Kidney (tissue), 14 donors: ENCODE measurements around the gene NEDD4. TPM values are rescaled to one million over a fixed set of nuclear protein-coding genes. Genes with fewer than 3 reads are reported as not detected.

Experiments
- DNase-seq, 5 donors: peaks; one replicate each; pipeline ENCODE4 v3.0.0-alpha.2; 2013 to 2020
- FAIRE-seq: peaks from 2 replicates; lab custom pipeline; 2012; peaks lifted over from hg19 to GRCh38; lab: Jason Lieb, UNC
- H3K27ac ChIP-seq, 2 donors: one replicate each; pipeline ENCODE4 v1.7.0; 2013; ENCODE audit warnings: low read depth in 2 of 2, low read length in 2 of 2, inconsistent platforms in 1 of 2
- H3K27me3 ChIP-seq: one replicate; pipeline ENCODE4 v1.7.1; 2013; ENCODE audit warnings: low read length, inconsistent platforms; ENCODE audit not compliant: control insufficient read depth, insufficient read depth
- H3K36me3 ChIP-seq, 3 donors: one replicate each; pipeline versions ENCODE4 v1.7.0 to v1.7.1; 2013; ENCODE audit warnings: low read length in 3 of 3, control low read depth in 1 of 3, inconsistent platforms in 1 of 3; ENCODE audit not compliant: insufficient read depth in 3 of 3, control insufficient read depth in 2 of 3
- H3K4me1 ChIP-seq, 3 donors: one replicate each; pipeline versions ENCODE4 v1.7.0 to v1.7.1; 2013; ENCODE audit warnings: low read length in 3 of 3, inconsistent platforms in 1 of 3, low read depth in 1 of 3; ENCODE audit not compliant: control insufficient read depth in 2 of 3, insufficient read depth in 2 of 3
- H3K4me3 ChIP-seq, 3 donors: one replicate each; pipeline versions ENCODE4 v1.7.0 to v1.8.1; 2013; ENCODE audit warnings: low read length in 3 of 3, control low read depth in 1 of 3, inconsistent platforms in 1 of 3
- H3K9ac ChIP-seq, 3 donors: one replicate each; pipeline versions ENCODE4 v1.7.0 to v1.7.1; 2013; ENCODE audit warnings: low read length in 3 of 3, control low read depth in 1 of 3, inconsistent platforms in 1 of 3
- H3K9me3 ChIP-seq, 3 donors: one replicate each; pipeline versions ENCODE4 v1.7.0 to v1.7.1; 2013; ENCODE audit warnings: low read length in 3 of 3, control low read depth in 1 of 3, inconsistent platforms in 1 of 3; ENCODE audit not compliant: control insufficient read depth in 2 of 3, insufficient read depth in 1 of 3
- intact Hi-C: fragments of 100-400 bp; cut with DNase I; formaldehyde crosslinking; loops from one replicate; pipeline ENCODE4 v1.11.1; 2022
- polyA plus RNA-seq: library from polyadenylated mRNA; stranded (reverse); fragments of 350-450 nt; fragmentation: Illumina TruSeq; extraction: RNeasy Lipid Tissue Mini Kit (QIAGEN cat#74804); gene quantifications from one replicate; pipeline ENCODE4 v1.2.3, GENCODE V29; 2014; ENCODE audit warnings: low read depth, low replicate concordance; ENCODE audit not compliant: insufficient read depth
- total RNA-seq: library from RNA; stranded (reverse); fragmentation: NEBNext Ultra II Directional; extraction: Animal tissue kit (Norgen Biotek cat#: 25700); gene quantifications from one replicate; pipeline ENCODE4 v1.2.1, GENCODE V29; 2021
- TF ChIP-seq, protein P1 (sequence below): IDR thresholded peaks from 3 replicates; pipeline ENCODE4 v1.5.1; 2012; ENCODE audit warnings: mild to moderate bottlenecking, moderate library complexity, borderline replicate concordance; ENCODE audit not compliant: insufficient read depth; ENCODE audit errors: extremely low read depth
- donor health status: control.
- donor health status: control.
- donor health status: control.
- donor health status: control.
- donor health status: control.
- donor health status: DM: yes; HTN: yes; CAD: no.
- donor health status: Normal renal cell carcinoma (clear cell type).

The NEDD4 gene
- total and polyA plus RNA-seq, 2 donors from 2014 or later = 3.3 to 22.3 TPM

DNA sequence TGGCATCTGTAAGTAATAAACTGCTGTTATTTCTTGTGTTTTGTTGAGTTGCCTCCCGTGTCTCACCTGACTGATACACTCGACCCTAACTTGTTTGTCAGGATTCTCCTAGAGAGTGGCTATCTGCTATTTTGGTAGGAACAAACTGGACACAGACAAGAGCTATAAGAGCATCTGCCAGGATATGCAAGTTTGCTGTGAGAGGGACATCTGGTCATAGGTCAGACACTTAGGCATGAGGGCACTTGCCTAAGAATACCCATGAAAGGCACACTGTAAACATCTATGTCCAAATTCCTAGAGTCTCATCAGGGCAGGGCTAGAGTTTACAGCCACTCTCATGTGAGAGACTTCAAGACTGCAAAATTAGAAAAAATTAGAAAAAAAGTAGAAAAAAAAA, 32.5 kb downstream of the NEDD4 start:
- H3K36me3 ChIP-seq = no peaks in the 10 kb centered on the region
- intact Hi-C loops = no loop called here
- no peaks in the 10 kb centered on the region for H3K9me3 ChIP-seq
- no peak overlapping the region for H3K9ac ChIP-seq
- H3K4me3 ChIP-seq = no peak overlapping the region
- no peak overlapping the region for H3K27ac ChIP-seq
- DNase-seq = no peak
- H3K27me3 ChIP-seq = no peaks in the 10 kb centered on the region
- FAIRE-seq = no peak
- no peaks in the 10 kb centered on the region for H3K4me1 ChIP-seq
- TF ChIP-seq, protein P1, sequence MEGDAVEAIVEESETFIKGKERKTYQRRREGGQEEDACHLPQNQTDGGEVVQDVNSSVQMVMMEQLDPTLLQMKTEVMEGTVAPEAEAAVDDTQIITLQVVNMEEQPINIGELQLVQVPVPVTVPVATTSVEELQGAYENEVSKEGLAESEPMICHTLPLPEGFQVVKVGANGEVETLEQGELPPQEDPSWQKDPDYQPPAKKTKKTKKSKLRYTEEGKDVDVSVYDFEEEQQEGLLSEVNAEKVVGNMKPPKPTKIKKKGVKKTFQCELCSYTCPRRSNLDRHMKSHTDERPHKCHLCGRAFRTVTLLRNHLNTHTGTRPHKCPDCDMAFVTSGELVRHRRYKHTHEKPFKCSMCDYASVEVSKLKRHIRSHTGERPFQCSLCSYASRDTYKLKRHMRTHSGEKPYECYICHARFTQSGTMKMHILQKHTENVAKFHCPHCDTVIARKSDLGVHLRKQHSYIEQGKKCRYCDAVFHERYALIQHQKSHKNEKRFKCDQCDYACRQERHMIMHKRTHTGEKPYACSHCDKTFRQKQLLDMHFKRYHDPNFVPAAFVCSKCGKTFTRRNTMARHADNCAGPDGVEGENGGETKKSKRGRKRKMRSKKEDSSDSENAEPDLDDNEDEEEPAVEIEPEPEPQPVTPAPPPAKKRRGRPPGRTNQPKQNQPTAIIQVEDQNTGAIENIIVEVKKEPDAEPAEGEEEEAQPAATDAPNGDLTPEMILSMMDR = no peak

DNA sequence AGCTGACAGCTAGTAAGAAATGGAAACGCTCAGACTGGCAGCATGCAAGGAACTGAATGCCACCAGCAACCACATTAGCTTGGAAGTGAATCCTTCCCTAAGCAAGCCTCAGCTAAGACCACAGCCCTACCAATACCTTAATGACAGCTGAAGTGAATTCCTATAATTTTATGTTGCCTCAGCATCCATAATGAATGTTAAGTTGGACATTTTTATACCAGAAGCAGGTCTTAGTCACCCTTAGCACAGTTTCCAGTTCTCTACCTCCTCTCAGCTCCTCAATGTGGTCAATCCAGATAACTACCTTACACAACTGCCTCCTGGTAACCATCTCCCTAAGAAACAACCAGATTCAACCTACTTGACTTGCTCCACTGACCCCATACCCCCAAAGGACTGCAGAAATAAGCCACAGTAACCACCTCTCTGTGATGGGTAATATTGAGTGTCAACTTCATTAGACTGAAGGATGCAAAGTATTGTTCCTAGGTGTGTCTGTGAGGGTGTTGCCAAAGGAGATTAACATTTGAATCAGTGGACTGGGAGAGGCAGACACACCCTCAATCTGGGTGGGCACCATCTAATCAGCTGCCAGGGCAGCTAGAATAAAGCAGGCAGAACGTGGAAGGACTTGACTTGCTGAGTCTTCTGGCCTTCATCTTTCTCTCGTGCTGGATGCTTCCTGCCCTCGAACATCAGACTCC, 33.5 kb downstream of the NEDD4 start:
- TF ChIP-seq, protein P1 = no peak
- Histone ChIP-seq H3K36me3 (no peaks in the 10 kb centered on the region), H3K9ac (no peak overlapping the region), H3K9me3 (no peaks in the 10 kb centered on the region), H3K4me1 (no peaks in the 10 kb centered on the region), H3K27ac (no peak overlapping the region), H3K27me3 (no peaks in the 10 kb centered on the region), H3K4me3 (no peak overlapping the region)
- FAIRE-seq (no peak), DNase-seq (no peak)
- intact Hi-C loops = no loop called here

DNA sequence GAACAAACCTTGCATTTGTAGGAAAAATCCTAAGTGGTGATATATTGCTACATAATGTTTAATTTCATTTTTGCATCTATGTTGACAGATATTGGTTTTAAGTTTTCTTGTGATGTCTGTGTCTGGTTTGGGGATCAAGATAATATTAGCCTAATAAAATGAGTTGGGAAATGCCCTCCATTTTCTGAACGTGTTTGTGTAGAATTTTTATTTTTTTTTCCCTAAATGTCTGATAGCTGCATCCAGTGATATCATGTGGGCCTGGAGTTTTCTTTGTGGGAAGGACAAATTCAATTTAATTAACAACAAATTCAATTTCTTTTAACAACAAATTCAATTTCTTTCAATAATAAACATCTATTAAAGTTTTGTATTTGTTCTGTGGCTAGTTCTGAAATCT, 35.1 kb downstream of the NEDD4 start:
- FAIRE-seq (no peak), DNase-seq (no peak)
- no peak overlapping the region for H3K4me3 ChIP-seq
- no peaks in the 10 kb centered on the region for H3K27me3 ChIP-seq
- H3K9ac ChIP-seq = no peak overlapping the region
- TF ChIP-seq, protein P1 = no peak
- no peaks in the 10 kb centered on the region for H3K4me1 ChIP-seq
- no peaks in the 10 kb centered on the region for H3K36me3 ChIP-seq
- H3K27ac ChIP-seq = no peak overlapping the region
- intact Hi-C loops = no loop called here
- no peaks in the 10 kb centered on the region for H3K9me3 ChIP-seq
